ENCODE measurements around the gene TXNDC15. TPM values are rescaled to one million over a fixed set of nuclear protein-coding genes. Genes with fewer than 3 reads are reported as not detected.

The TXNDC15 gene
- total RNA-seq, 1 experiment from 2014 or later: 31.3 TPM

DNA sequence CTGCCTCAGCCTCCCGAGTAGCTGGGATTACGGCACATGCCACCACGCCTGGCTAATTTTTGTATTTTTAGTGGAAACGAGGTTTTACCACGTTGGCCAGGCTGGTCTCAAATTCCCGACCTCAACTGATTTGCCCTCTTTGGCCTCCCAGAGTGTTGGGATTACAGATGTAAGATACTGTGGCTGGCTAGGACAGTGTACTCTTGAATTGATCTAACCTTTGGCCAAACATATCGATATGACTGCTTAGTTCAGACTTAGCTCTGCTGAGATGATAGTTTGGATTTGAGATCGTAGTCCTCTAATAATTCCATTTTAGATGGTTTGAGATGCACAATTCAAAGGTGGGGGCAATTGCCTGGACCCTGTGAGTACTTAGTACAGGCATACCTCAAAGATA lies 15.2 kb downstream of the TXNDC15 start:
- H3T11ph ChIP-seq (ENCODE audit: low read length): no peak overlapping the region
- Mint-ChIP-seq H3K4me1 (peaks cover 8 to 17% of the 10 kb centered on the region in 2 experiments), H3K27me3 (ENCODE audit: low read depth) (no peaks in the 10 kb centered on the region), H3K9me3 (no peaks in the 10 kb centered on the region; a peak in 1 of 5 replicates), H3K4me3 (no peak overlapping the region), H3K27ac (no peak overlapping the region), H3K36me3 (ENCODE audit: insufficient read depth in 1 of 3, low read depth in 3 of 3) (peaks cover 9 to 13% (median 13%) of the 10 kb centered on the region in 3 experiments; a peak in 6 of 7 replicates)
- no peak overlapping the region for H2BK120ac ChIP-seq (ENCODE audit: low read depth, low read length, poor library complexity, severe bottlenecking)
- no peak overlapping the region for H3K4ac ChIP-seq (ENCODE audit: low read depth, low read length)
- no peak overlapping the region for H2AK5ac ChIP-seq (ENCODE audit: insufficient read length, low read length)
- H2BK5ac ChIP-seq (ENCODE audit: insufficient read length, low read length): no peak overlapping the region
- no peak for DNase-seq
- no peak overlapping the region for H4K91ac ChIP-seq (ENCODE audit: insufficient read length, low read depth, low read length)
- no peak overlapping the region for H3K18ac ChIP-seq (ENCODE audit: insufficient read length, low read depth, low read length)
- H3K27ac ChIP-seq (ENCODE audit: insufficient read length, low read depth, low read length): no peak overlapping the region
- no CpG with 5 or more reads among the region's 8 CpGs for WGBS (ENCODE audit: extremely low coverage, insufficient read length, low lambda C conversion rate)
- TF ChIP-seq, protein P1, sequence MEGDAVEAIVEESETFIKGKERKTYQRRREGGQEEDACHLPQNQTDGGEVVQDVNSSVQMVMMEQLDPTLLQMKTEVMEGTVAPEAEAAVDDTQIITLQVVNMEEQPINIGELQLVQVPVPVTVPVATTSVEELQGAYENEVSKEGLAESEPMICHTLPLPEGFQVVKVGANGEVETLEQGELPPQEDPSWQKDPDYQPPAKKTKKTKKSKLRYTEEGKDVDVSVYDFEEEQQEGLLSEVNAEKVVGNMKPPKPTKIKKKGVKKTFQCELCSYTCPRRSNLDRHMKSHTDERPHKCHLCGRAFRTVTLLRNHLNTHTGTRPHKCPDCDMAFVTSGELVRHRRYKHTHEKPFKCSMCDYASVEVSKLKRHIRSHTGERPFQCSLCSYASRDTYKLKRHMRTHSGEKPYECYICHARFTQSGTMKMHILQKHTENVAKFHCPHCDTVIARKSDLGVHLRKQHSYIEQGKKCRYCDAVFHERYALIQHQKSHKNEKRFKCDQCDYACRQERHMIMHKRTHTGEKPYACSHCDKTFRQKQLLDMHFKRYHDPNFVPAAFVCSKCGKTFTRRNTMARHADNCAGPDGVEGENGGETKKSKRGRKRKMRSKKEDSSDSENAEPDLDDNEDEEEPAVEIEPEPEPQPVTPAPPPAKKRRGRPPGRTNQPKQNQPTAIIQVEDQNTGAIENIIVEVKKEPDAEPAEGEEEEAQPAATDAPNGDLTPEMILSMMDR (conservative IDR thresholded peaks at IDR 0.05): no peak
- no peak overlapping the region for H2BK15ac ChIP-seq (ENCODE audit: low read depth, low read length)
- no peak overlapping the region for H3K56ac ChIP-seq (ENCODE audit: insufficient read length, low read depth, low read length)
- H3K4me2 ChIP-seq (ENCODE audit: insufficient read depth, insufficient read length, low read length): no peak overlapping the region
- no peaks in the 10 kb centered on the region for H4K20me1 ChIP-seq (ENCODE audit: control insufficient read depth, insufficient read depth, insufficient read length)
- H3K23me2 ChIP-seq (ENCODE audit: insufficient read length, low read depth, low read length, poor library complexity, severe bottlenecking): no peaks in the 10 kb centered on the region
- no peak overlapping the region for H2BK20ac ChIP-seq (ENCODE audit: low read depth, low read length, poor library complexity, severe bottlenecking)
- no peaks in the 10 kb centered on the region for H3K79me1 ChIP-seq (ENCODE audit: insufficient read depth, low read depth, low read length, poor library complexity, severe bottlenecking)
- H4K8ac ChIP-seq (replicated peaks; ENCODE audit: insufficient read length, low read depth, low read length): no peak overlapping the region
- no peak overlapping the region for H3K9ac ChIP-seq (ENCODE audit: extremely low read depth, insufficient read length, low read length)
- no peak overlapping the region for H4K5ac ChIP-seq (ENCODE audit: insufficient read length, low read depth, low read length)
- no peak overlapping the region for H2AFZ ChIP-seq (ENCODE audit: low read length)
- H3K23ac ChIP-seq (ENCODE audit: insufficient read length, low read depth, low read length): no peak overlapping the region
- H3K27me3 ChIP-seq (ENCODE audit: insufficient read depth, low read length): no peaks in the 10 kb centered on the region
- no peak overlapping the region for H2BK12ac ChIP-seq (ENCODE audit: insufficient read length, low read depth, low read length)
- no peaks in the 10 kb centered on the region for H3K9me3 ChIP-seq (ENCODE audit: control insufficient read depth, low read depth, low read length)
- no peaks in the 10 kb centered on the region for H3K79me2 ChIP-seq (ENCODE audit: insufficient read depth, low read length)
- H3K14ac ChIP-seq (ENCODE audit: insufficient read depth, low read length): no peak overlapping the region
- H3K4me1 ChIP-seq (ENCODE audit: insufficient read depth, low read length): no peaks in the 10 kb centered on the region
